HG03432 (cell line): ENCODE data around the gene HECTD1.
"Not testable (repeated sequence)": the region's sequence is repeated elsewhere in the genome, so short reads cannot be mapped to it uniquely, and the experiment has no call there.

Experiments used
- ATAC-seq: cut with Tn5 transposase; IDR thresholded peaks from one replicate; pipeline ENCODE4 v1.9.1; 2021; ENCODE audit warnings: mild to moderate bottlenecking, moderate library complexity; ENCODE audit not compliant: unreplicated experiment

The HECTD1 gene

GRCh38 chr14:31196839-31197492 lies 10.6 kb downstream of the HECTD1 start:
- no peak for ATAC-seq

DNA sequence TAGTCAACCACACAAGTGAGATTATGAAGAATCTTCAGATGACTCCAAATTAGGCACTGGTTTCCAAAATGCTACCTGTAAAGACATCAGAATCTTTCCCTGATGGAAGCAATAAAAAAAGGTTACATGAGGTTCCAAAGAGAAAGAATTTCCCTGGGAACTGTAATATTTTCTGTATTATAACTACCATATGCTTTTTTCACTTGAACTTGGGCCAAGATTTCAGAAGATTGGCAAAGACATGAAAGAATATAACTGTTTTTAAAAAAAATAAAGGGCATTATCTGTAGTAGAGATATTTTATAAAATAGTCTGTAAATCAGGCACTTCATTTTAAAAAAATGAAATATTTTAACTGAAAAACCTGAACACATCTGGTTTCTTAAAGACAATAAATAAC lies 12.9 kb downstream of the HECTD1 start:
- no peak for ATAC-seq

GRCh38 chr14:31194095-31194494 lies 13.5 kb downstream of the HECTD1 start:
- ATAC-seq, result no peak

DNA sequence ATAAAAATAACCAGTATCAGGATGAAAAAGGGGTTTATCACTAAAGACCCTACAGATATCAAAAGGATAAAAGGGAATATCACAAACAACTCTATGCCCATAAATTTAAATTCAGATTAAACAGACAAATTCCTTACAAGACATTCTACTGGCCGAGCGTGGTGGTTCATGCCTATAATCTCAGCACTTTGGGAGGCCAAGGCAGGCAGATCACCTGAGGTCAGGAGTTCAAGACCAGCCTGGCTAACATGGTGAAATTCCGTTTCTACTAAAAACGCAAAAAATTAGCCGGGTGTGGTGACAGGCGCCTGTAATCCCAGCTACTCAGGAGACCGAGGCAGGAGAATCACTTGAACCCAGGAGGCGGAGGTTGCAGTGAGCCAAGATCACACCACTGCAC lies 15.0 kb downstream of the HECTD1 start:
- ATAC-seq, result not testable (repeated sequence)

DNA sequence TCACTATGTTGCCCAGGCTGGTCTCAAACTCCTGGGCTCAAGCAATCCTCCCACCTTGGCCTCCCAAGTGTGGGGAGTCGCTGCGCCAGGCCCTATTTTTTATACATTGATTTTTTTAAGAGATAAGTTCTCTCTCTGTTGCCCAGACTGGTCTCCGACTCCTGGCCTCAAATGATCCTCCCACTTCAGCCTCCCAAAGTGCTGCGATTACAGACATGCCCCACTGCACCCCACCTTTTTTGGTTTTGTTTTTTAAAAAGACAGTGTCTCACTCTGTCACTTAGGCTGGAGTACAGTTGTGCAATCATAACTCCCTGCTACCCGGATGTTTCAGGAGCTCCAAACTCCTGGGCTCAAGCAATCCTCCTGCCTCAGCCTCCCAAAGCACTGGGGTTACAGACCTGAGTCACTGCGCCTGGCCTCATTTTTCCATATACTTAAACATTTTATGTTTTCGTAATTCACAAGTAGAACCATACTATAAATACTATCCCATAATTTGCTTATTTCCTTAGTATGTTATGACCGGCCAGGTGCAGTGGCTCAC lies 16.8 kb downstream of the HECTD1 start:
- no peak for ATAC-seq

DNA sequence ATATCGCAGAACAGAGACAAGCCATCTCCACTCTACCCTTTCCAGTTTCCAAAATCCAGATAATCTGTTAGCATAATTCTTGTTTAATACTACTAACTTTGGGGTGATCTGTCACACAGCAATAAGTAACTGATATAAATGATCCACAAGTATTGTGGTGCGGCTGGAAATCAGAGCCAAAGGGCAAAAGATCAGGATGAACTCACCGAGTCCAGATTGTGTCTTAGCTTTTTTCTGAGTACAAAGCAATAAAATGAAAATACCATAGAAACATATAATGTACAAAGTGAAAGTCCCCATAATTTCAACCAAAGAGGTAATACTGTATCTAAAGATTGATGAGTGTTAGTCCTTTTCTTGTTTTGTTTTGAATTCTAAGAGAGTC lies 17.4 kb downstream of the HECTD1 start:
- no peak for ATAC-seq

- no peak for ATAC-seq
These were observed 18.0 kb downstream of the HECTD1 start for GRCh38 chr14:31189346-31190218.

GRCh38 chr14:31188744-31189143 lies 18.8 kb downstream of the HECTD1 start:
- ATAC-seq, result no peak

GRCh38 chr14:31182016-31182415 lies 25.6 kb downstream of the HECTD1 start:
- not testable (repeated sequence) for ATAC-seq

DNA sequence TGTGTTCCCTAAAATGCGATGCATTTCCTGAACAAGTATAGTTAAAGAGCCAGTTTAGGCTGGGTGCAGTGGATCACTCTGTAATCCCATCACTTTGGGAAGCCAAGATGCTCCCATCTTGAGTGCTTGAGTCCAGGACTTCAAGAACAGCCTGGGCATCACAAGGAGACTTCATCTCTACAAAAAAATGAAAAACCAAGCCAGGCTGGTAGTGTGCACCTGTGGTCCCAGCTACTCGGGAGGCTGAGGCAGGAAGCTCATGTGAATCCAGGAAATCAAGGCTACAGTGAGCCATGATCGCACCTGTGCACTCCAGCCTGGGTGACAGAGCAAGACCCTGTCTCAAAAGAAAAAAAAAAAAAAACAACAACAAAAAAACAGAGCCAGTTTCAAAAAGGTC lies 26.3 kb downstream of the HECTD1 start:
- no peak for ATAC-seq

- ATAC-seq, result no peak
These were observed 27.1 kb downstream of the HECTD1 start for GRCh38 chr14:31180299-31181051.

DNA sequence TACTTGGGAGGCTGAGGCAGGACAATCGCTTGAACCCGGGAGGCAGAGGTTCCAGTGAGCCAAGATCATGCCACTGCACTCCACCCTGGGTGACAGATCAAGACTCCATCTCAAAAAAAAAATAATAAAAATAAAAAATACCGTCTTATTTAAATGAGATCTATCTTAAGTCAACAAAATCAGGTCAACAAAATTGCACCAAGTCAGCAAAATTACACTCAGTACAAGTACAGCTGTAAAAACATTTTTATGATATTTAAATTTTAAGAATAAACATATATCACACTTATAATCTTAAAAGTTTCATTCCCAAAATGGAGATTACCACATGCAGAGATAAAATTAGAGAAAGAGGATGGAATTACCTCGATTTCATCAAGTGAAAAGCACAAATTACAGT lies 33.2 kb downstream of the HECTD1 start:
- ATAC-seq, result no peak

DNA sequence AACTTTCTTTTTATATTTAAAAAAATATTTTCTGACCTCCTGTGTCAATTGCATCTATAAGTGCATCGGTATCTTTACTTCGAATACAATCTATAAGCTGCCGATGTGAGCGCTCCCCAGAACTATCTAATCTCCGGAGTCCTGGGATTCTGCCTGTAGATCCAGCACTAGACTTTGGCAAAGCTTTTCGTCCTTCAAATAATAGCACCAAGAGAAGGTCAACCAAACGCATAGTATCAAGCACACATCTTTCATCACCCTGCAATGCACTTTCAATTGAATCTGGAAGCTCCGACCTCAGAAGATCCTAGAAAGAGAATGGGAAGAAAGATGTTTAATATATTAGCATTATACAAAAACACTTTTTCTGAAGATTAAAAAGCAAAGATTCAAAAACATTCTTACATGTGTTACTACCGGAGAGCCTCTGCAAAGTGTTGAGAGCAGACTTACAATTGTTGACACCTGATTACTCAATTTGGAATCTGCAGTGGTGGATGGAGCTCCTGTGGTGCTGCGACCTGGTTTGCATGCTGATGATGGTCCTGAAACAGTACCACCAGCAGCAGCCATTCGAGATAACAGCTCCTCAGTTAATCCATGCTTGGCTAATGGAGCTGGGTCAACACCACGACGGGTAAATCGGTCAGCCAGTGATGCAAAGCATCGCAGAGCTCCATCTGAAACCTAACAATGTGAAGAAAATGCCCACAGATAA lies 34.3 kb downstream of the HECTD1 start:
- ATAC-seq, result no peak

DNA sequence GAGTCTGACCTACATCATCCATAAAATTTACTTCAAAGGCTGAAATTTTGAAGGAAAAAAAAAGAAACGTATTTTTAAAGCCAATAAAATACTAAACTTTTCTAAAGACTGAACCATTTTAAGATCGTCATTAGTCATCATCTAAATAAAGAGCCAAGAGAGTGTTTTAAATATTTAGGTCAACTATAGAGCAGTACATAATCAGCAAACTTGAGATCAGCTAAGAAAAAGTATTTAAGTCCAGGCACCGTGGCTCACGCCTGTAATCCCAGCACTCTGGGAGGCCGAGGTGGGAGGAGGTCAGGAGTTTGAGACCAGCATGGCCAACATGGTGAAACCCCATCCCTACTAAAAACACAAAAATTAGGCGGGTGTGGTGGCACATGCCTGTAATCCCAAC lies 35.5 kb downstream of the HECTD1 start:
- no peak for ATAC-seq

DNA sequence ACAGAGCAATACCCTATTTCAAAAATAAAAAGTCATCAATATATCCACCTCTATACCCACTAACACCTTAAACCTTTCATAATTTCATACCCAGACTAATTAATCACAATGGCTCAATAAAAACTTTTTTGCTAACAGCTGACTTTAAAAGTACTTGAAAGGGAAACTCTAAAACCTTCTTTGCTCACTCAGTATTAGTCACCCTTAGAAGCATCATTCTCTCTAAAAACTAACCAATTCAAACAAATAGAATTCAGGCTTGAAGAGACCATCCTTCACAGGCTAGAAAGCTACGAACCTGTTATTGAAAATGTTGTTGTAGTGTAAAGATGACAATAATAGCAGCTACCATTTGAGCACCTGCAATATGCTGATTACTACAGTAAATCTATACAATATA lies 37.2 kb downstream of the HECTD1 start:
- no peak for ATAC-seq

DNA sequence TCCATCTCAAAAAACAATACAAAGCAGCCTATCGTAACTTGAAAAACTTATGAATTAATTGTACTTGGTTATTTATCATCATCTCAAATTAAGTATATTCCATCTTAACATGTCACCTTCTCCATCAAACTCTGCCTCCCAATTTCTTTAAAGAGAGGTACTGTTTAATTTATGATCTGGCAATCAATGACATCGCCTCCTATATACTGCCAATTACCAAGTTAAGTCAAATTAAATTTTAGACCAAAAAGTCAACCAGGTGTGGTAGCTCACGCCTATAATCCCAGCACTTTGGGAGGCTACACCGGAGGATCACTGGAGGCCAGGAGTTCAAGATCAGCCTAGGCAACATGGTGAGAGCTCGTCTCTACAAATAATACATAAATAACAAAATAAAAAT lies 37.7 kb downstream of the HECTD1 start:
- no peak for ATAC-seq

GRCh38 chr14:31167032-31167431 lies 40.6 kb downstream of the HECTD1 start:
- no peak for ATAC-seq

GRCh38 chr14:31166271-31166561 lies 41.4 kb downstream of the HECTD1 start:
- no peak for ATAC-seq

DNA sequence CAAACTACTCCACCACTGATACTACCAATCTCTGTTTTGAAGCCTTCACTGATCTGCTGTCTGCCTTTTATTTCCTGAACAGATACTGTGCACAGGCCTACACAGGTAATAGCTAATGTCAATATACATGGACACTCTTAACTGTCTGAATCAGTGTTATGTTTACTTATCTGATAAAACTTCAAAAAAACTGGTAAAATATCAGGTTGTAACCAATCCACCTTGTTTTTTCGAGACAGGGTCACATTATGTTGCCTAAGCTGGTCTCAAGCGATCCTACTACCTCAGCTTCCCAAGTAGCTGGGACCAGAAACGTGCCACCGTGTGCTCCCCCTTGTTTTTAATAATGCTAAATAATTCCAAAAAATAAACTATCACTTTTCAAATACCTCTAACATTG lies 43.5 kb downstream of the HECTD1 start:
- ATAC-seq, result no peak

DNA sequence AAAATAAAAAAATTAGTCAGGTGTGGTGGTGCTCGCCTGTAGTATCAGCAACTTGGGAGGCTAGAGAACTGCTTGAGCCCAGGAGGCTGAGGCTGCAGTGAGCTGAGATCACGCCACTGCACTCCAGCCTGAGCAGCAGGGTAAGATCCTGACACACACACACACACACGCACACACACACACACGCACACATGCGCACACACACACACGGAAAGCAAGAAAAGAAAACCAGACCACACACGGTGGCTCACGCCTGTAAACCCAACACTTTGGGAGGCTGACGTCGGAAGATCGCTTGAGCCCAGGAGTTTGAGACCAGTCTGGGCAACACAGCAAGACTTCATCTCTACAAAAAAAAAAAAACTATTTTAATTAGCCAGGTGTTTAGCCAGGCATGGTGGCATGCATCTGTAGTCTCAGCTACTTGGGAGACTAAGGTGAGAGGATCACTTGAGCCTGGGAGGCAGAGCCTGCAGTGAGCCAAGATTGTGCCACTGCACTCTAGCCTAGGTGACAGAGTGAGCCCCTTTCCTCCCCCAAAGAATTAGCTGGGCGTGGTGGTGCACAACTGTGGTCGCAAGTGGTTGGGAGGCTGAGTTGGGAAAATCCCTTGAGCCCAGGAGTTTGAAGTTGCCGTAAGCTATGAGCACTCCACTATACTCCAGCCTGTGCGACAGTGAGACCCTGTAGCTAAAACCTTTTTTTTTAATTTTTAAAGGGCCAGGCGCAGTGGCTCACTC lies 44.5 kb downstream of the HECTD1 start:
- no peak for ATAC-seq
